OCI-LY7 (cell line): ENCODE measurements around the gene SUFU. TPM values are rescaled to one million over a fixed set of nuclear protein-coding genes. Genes with fewer than 3 reads are reported as not detected.

ENCODE experiments used
- BruUV-seq: library from RNA; stranded (reverse); fragments of 400-500 nt; replicated peaks from 2 replicates; lab custom pipeline; 2021; lab: Mats Ljungman, UMichigan
- CTCF ChIA-PET: fragments of 300-600 bp; sonication (Branson Sonifier 250); formaldehyde crosslinking; loops from one replicate; lab custom pipeline; 2022; ENCODE audit warnings: antibody characterized with exemption; ENCODE audit not compliant: unreplicated experiment; lab: Charles Lee
- POLR2A ChIA-PET: fragments of 300-600 bp; sonication (Branson Sonifier 250); formaldehyde crosslinking; loops from one replicate; lab custom pipeline; 2022; ENCODE audit warnings: antibody characterized with exemption; lab: Charles Lee
- DNase-seq: peaks from one replicate; pipeline ENCODE4 v3.0.0-alpha.2; 2015; ENCODE audit warnings: low spot score
- H2AFZ ChIP-seq: fragments of 200-600 bp; sonication (generic), shearing (Covaris generic); 2 replicates; pipeline ENCODE4 v1.6.1; 2014; ENCODE audit warnings: mild to moderate bottlenecking, antibody characterized with exemption, low read length, moderate library complexity
- H3K27ac ChIP-seq: fragments of 200-600 bp; sonication (generic); 2 replicates; pipeline ENCODE4 v1.5.1; 2014; ENCODE audit warnings: mixed run types, low read depth, mild to moderate bottlenecking, moderate library complexity, low read length, inconsistent platforms; ENCODE audit not compliant: poor library complexity, severe bottlenecking
- H3K36me3 ChIP-seq: fragments of 200-600 bp; sonication (generic); 2 replicates; pipeline ENCODE4 v1.6.1; 2014; ENCODE audit warnings: mild to moderate bottlenecking, antibody characterized with exemption, low read length, moderate library complexity, mixed read lengths; ENCODE audit not compliant: insufficient read depth
- H3K4me1 ChIP-seq: fragments of 200-600 bp; sonication (generic); 2 replicates; pipeline ENCODE4 v1.5.1; 2014; ENCODE audit warnings: mild to moderate bottlenecking, low read length; ENCODE audit not compliant: insufficient read depth, poor library complexity, severe bottlenecking
- H3K4me2 ChIP-seq: fragments of 200-600 bp; sonication (generic); 2 replicates; pipeline ENCODE4 v1.6.1; 2014; ENCODE audit warnings: mild to moderate bottlenecking, low read length
- H3K4me3 ChIP-seq: fragments of 200-600 bp; sonication (generic); 2 replicates; pipeline ENCODE4 v1.5.1; 2014; ENCODE audit warnings: mild to moderate bottlenecking, low read depth, low read length; ENCODE audit not compliant: poor library complexity, severe bottlenecking
- H3K79me2 ChIP-seq: fragments of 200-600 bp; sonication (generic); 2 replicates; pipeline ENCODE4 v1.6.1; 2016; ENCODE audit warnings: low read depth, mild to moderate bottlenecking, low read length, moderate library complexity, mixed read lengths; ENCODE audit not compliant: insufficient read depth
- H3K9me2 ChIP-seq: fragments of 200-600 bp; sonication (generic); 2 replicates; pipeline ENCODE4 v1.6.1; 2016; ENCODE audit warnings: mild to moderate bottlenecking, low read length, mixed read lengths; ENCODE audit not compliant: insufficient read depth
- H3K9me3 ChIP-seq: fragments of 200-600 bp; sonication (generic); 2 replicates; pipeline ENCODE4 v1.6.1; 2014; ENCODE audit warnings: mild to moderate bottlenecking, mixed run types, low read length, mixed read lengths
- H4K20me1 ChIP-seq: fragments of 200-600 bp; sonication (generic); 2 replicates; pipeline ENCODE4 v1.6.1; 2014; ENCODE audit warnings: mild to moderate bottlenecking, antibody characterized with exemption, low read length, moderate library complexity, mixed read lengths; ENCODE audit not compliant: insufficient read depth
- CTCF ChIP-seq: fragments of 200-600 bp; sonication (generic); conservative IDR thresholded peaks from 2 replicates; pipeline ENCODE4 v1.5.1; 2014; ENCODE audit warnings: mild to moderate bottlenecking, antibody characterized with exemption, low read length, moderate library complexity, mixed read lengths
- EZH2phosphoT487 ChIP-seq: fragments of 200-600 bp; sonication (generic); IDR thresholded peaks from 2 replicates; pipeline ENCODE4 v1.6.1; 2018; ENCODE audit warnings: low read depth, borderline replicate concordance, mild to moderate bottlenecking, mixed run types, antibody characterized with exemption, low read length, moderate library complexity, mixed read lengths
- intact Hi-C: fragments of 100-400 bp; cut with micrococcal nuclease; formaldehyde crosslinking; loops from one replicate; pipeline ENCODE4 v1.10.0; 2022; ENCODE audit not compliant: unreplicated experiment
- total RNA-seq, 2 experiments: library from RNA; depleted of rRNA in 1 of 2; stranded (reverse); fragments of >200 nt in 1 of 2; shearing (Covaris generic) in 1 of 2; gene quantifications; 2 replicates each; pipeline ENCODE4 v1.2.3, GENCODE V29; 2014 to 2022

The SUFU gene
- total RNA-seq, 2 experiments from 2014 or later, result 4.9 to 10.0 TPM

GRCh38 chr10:102581981-102582580, 78.3 kb downstream of the SUFU start:
- intact Hi-C loops, result loop anchor here (5.0 kb wide), 2 partner anchors 160 to 355 kb away; partner anchors contain the start of genes ELOVL3 and FBXL15
- no TSS peak for BruUV-seq
- H3K4me2 ChIP-seq, result no peak overlapping the region
- no peaks in the 10 kb centered on the region for H3K79me2 ChIP-seq
- POLR2A ChIA-PET, result interaction anchor here (0.8 to 1.7 kb wide), 3 partner anchors 54 to 78 kb away, joined by 3 to 6 read pairs (median 3); partner anchors contain the start of gene SUFU
- no peaks in the 10 kb centered on the region for H3K9me3 ChIP-seq
- H3K36me3 ChIP-seq, result no peaks in the 10 kb centered on the region
- H3K27ac ChIP-seq, result no peak overlapping the region
- no peaks in the 10 kb centered on the region for H3K4me1 ChIP-seq
- no peak for DNase-seq
- H3K4me3 ChIP-seq, result no peak overlapping the region
- no peak overlapping the region for H2AFZ ChIP-seq
- TF ChIP-seq EZH2phosphoT487 (no peak), CTCF (no peak)
- CTCF ChIA-PET, result interaction anchor here (0.6 to 1.0 kb wide), 2 partner anchors 79 kb away, joined by 3 to 8 read pairs; no protein-coding TSS in a partner anchor
- no peaks in the 10 kb centered on the region for H3K9me2 ChIP-seq
- H4K20me1 ChIP-seq, result no peaks in the 10 kb centered on the region

GRCh38 chr10:102583435-102584417, 80.0 kb downstream of the SUFU start:
- Histone ChIP-seq H3K9me3 (no peaks in the 10 kb centered on the region), H3K4me1 (no peaks in the 10 kb centered on the region), H3K36me3 (no peaks in the 10 kb centered on the region), H3K4me2 (no peak overlapping the region), H2AFZ (no peak overlapping the region), H4K20me1 (no peaks in the 10 kb centered on the region), H3K79me2 (no peaks in the 10 kb centered on the region), H3K27ac (no peak overlapping the region), H3K4me3 (no peak overlapping the region), H3K9me2 (no peaks in the 10 kb centered on the region)
- no TSS peak for BruUV-seq
- DNase-seq, result peak; percentile 90
- intact Hi-C loops, result loop anchor here (1.0 to 5.0 kb wide), 4 partner anchors 80 to 356 kb away; partner anchors contain the start of genes ELOVL3, FBXL15 and SUFU
- TF ChIP-seq CTCF (peak; percentile 87), EZH2phosphoT487 (no peak)
- ChIA-PET CTCF (interaction anchor here (1.0 to 1.1 kb wide), 2 partner anchors 79 to 80 kb away, joined by 3 read pairs; partner anchors contain the start of gene SUFU), POLR2A (interaction anchor here (0.5 to 1.7 kb wide), 6 partner anchors 13 to 1908 kb away, joined by 3 to 6 read pairs (median 3); partner anchors contain the start of genes GBF1 and SUFU)
